ENCODE measurements around the gene EFCAB6. TPM values are rescaled to one million over a fixed set of nuclear protein-coding genes. Genes with fewer than 3 reads are reported as not detected.

The EFCAB6 gene
- total RNA-seq, 1 experiment from 2014 or later: 0.52 TPM

GRCh38 chr22:43483266-43483665 is 328.8 kb downstream of the EFCAB6 start:
- no peaks in the 10 kb centered on the region for H3K9me2 ChIP-seq (ENCODE audit: insufficient read depth)
- H3K9ac ChIP-seq (ENCODE audit: low read length): no peak overlapping the region
- no peak overlapping the region for H2AFZ ChIP-seq (ENCODE audit: low read depth, low read length, poor library complexity, severe bottlenecking)
- no peaks in the 10 kb centered on the region for H3K36me3 ChIP-seq (ENCODE audit: control insufficient read depth in 1 of 2, insufficient read depth in 2 of 2, low read length in 2 of 2)
- no peak overlapping the region for H3K4me3 ChIP-seq (replicated peaks in 1 of 2; ENCODE audit: low read depth in 1 of 2, low read length in 2 of 2)
- H3K9me3 ChIP-seq (ENCODE audit: control insufficient read depth in 1 of 2, insufficient read depth in 1 of 2, low read depth in 1 of 2, low read length in 2 of 2): no peaks in the 10 kb centered on the region
- H3K79me2 ChIP-seq (ENCODE audit: insufficient read depth, low read length): no peaks in the 10 kb centered on the region
- H3K4me2 ChIP-seq (ENCODE audit: low read length): no peak overlapping the region
- no peaks in the 10 kb centered on the region for H4K20me1 ChIP-seq (ENCODE audit: insufficient read depth)
- intact Hi-C loops (cut with micrococcal nuclease): no loop called here
- ChIA-PET RAD21 (ENCODE audit: low non-redundant PET in 1 of 2, low total read pairs in 2 of 2, uncharacterized antibody in 2 of 2, unreplicated experiment in 2 of 2) (no interaction called here), CTCF (no interaction called here), POLR2A (no interaction called here)
- TF ChIP-seq CEBPB (IDR thresholded peaks at IDR 0.05; ENCODE audit: low read depth): no peak
- TF ChIP-seq ATF3 (IDR thresholded peaks at IDR 0.05): no peak
- TF ChIP-seq ELF1 (IDR thresholded peaks at IDR 0.05; ENCODE audit: borderline replicate concordance, low read depth): no peak
- TF ChIP-seq EZH2phosphoT487 (IDR thresholded peaks at IDR 0.05; ENCODE audit: borderline replicate concordance): no peak
- no peak for TF ChIP-seq EGR1 (IDR thresholded peaks at IDR 0.05; ENCODE audit: low read depth)
- no peak for TF ChIP-seq ZFX (IDR thresholded peaks at IDR 0.05)
- no peak for TF ChIP-seq ZNF274 (IDR thresholded peaks at IDR 0.05; ENCODE audit: low read depth, low read length)
- TF ChIP-seq ZBTB33 (IDR thresholded peaks at IDR 0.05; ENCODE audit: extremely low read depth, insufficient replicate concordance, low read length): no peak
- TF ChIP-seq RAD21 (IDR thresholded peaks at IDR 0.05; ENCODE audit: low read depth): no peak
- no peak for TF ChIP-seq MAX (IDR thresholded peaks at IDR 0.05)
- TF ChIP-seq CBX3 (IDR thresholded peaks at IDR 0.05; ENCODE audit: low read depth): no peak
- no peak for TF ChIP-seq POLR2A (IDR thresholded peaks at IDR 0.05; ENCODE audit: borderline replicate concordance, extremely low read depth, insufficient read depth, insufficient read length)
- TF ChIP-seq REST (IDR thresholded peaks at IDR 0.05; ENCODE audit: low read depth): no peak
- no peak for TF ChIP-seq EZH2 (IDR thresholded peaks at IDR 0.05)
- no peak for TF ChIP-seq SRF (IDR thresholded peaks at IDR 0.05; ENCODE audit: low read depth)
- no peak for TF ChIP-seq CTCF (IDR thresholded peaks at IDR 0.05 in 2 of 3, conservative IDR thresholded peaks at IDR 0.05 in 1 of 3; ENCODE audit: borderline replicate concordance in 1 of 3, insufficient read depth in 1 of 3, low read depth in 2 of 3, low read length in 2 of 3)
- BruUV-seq (replicated peaks): no TSS peak
- ATAC-seq (no peak), DNase-seq (ENCODE audit: low read depth, low spot score) (no peak)
- no peaks in the 10 kb centered on the region for H3K4me1 ChIP-seq (ENCODE audit: control insufficient read depth in 1 of 2, insufficient read depth in 2 of 2, low read length in 2 of 2)
- H3K27ac ChIP-seq (ENCODE audit: low read depth, low read length): no peak overlapping the region
- peaks cover 13% of the 10 kb centered on the region for H3K27me3 ChIP-seq (ENCODE audit: insufficient read depth, low read length)
